ENCODE results near the gene RNF150. TPM values are rescaled to one million over a fixed set of nuclear protein-coding genes. Genes with fewer than 3 reads are reported as not detected.

RNF150 gene
- total and polyA plus RNA-seq, 2 of the 8 experiments (the other 6 are each of a cell fraction or from before 2014, with no cell fraction given), result 3.4 to 4.8 TPM

DNA sequence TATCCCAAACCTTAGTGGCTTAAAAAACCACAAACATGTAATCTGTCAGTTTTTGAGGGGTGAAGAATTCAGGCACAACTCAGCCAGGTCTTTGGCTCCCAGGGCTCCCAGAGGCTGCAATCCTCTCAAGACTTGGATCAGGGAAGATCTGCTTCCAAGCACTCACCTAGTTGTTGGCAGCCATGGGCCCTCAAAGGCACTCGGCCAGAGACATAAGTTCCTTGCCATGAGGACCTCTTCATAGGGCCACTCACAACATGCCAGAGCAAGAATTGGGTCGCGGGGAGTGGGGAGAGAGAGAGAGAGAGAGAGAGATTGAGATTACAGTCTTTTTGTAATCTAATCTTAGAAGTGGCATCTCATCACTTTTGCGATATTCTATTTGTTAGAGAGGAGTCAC, 300.0 kb downstream of the RNF150 start (continued):
- no peak for TF ChIP-seq GTF2F1 (IDR thresholded peaks at IDR 0.05; ENCODE audit: borderline replicate concordance, low read depth, low read length)
- no peak for TF ChIP-seq KDM5A (IDR thresholded peaks at IDR 0.05; ENCODE audit: low read length)
- no peak for TF ChIP-seq CHD1 (IDR thresholded peaks at IDR 0.05; ENCODE audit: low read depth, low read length)

All from H1 (cell line).